ENCODE data around the gene BPTF.

BPTF gene

GRCh38 chr17:67836205-67836987 lies 11.1 kb downstream of the BPTF start:
- H3K9ac ChIP-seq (ENCODE audit: low read length): no peak overlapping the region
- no peaks in the 10 kb centered on the region for H3K9me3 ChIP-seq (ENCODE audit: insufficient read depth, low read length)
- no peak overlapping the region for H2AFZ ChIP-seq (ENCODE audit: low read depth, low read length, severe bottlenecking)
- H3K79me2 ChIP-seq (ENCODE audit: insufficient read depth, low read length): peaks cover 100% of the 10 kb centered on the region
- no peaks in the 10 kb centered on the region for H3K9me2 ChIP-seq (replicated peaks; ENCODE audit: insufficient read depth, low read length)
- no peaks in the 10 kb centered on the region for H3K27me3 ChIP-seq (ENCODE audit: low read length)
- H3K36me3 ChIP-seq (ENCODE audit: low read length): no peaks in the 10 kb centered on the region; the same call in 1 of the 2 replicates
- H3K4me3 ChIP-seq (ENCODE audit: insufficient read depth, low read length, poor library complexity, severe bottlenecking): no peak overlapping the region
- TF ChIP-seq CTCF (IDR thresholded peaks at IDR 0.05; ENCODE audit: insufficient read depth, low read length, poor library complexity, severe bottlenecking): no peak
- no peak for TF ChIP-seq EZH2phosphoT487 (conservative IDR thresholded peaks at IDR 0.05; ENCODE audit: low read length)
- peaks cover 12% of the 10 kb centered on the region; the same call in 1 of the 2 replicates for H4K20me1 ChIP-seq (ENCODE audit: low read depth, low read length)
- H3F3A ChIP-seq (ENCODE audit: insufficient read depth): peaks cover 21% of the 10 kb centered on the region
- no peak overlapping the region; the same call in 1 of the 2 replicates for H3K27ac ChIP-seq (ENCODE audit: low read depth, low read length)
- peak overlapping the region; percentile 21 for H3K4me2 ChIP-seq (ENCODE audit: low read depth, low read length, poor library complexity, severe bottlenecking)

GRCh38 chr17:67837965-67838364 lies 12.7 kb downstream of the BPTF start:
- H3K9me3 ChIP-seq (ENCODE audit: insufficient read depth, low read length): no peaks in the 10 kb centered on the region
- peaks cover 21% of the 10 kb centered on the region for H3F3A ChIP-seq (ENCODE audit: insufficient read depth)
- H3K79me2 ChIP-seq (ENCODE audit: insufficient read depth, low read length): peaks cover 100% of the 10 kb centered on the region
- H3K4me3 ChIP-seq (ENCODE audit: insufficient read depth, low read length, poor library complexity, severe bottlenecking): no peak overlapping the region
- H4K20me1 ChIP-seq (ENCODE audit: low read depth, low read length): peaks cover 21% of the 10 kb centered on the region
- H3K36me3 ChIP-seq (ENCODE audit: low read length): no peaks in the 10 kb centered on the region
- no peak overlapping the region for H2AFZ ChIP-seq (ENCODE audit: low read depth, low read length, severe bottlenecking)
- no peak overlapping the region for H3K9ac ChIP-seq (ENCODE audit: low read length)
- H3K27ac ChIP-seq (ENCODE audit: low read depth, low read length): no peak overlapping the region
- H3K9me2 ChIP-seq (replicated peaks; ENCODE audit: insufficient read depth, low read length): no peaks in the 10 kb centered on the region
- H3K4me2 ChIP-seq (ENCODE audit: low read depth, low read length, poor library complexity, severe bottlenecking): no peak overlapping the region
- TF ChIP-seq EZH2phosphoT487 (conservative IDR thresholded peaks at IDR 0.05; ENCODE audit: low read length) (no peak), CTCF (IDR thresholded peaks at IDR 0.05; ENCODE audit: insufficient read depth, low read length, poor library complexity, severe bottlenecking) (no peak)
- H3K27me3 ChIP-seq (ENCODE audit: low read length): no peaks in the 10 kb centered on the region

- Histone ChIP-seq H2AFZ (ENCODE audit: low read depth, low read length, severe bottlenecking) (no peak overlapping the region), H3K36me3 (ENCODE audit: low read length) (no peaks in the 10 kb centered on the region), H3F3A (ENCODE audit: insufficient read depth) (peaks cover 21% of the 10 kb centered on the region), H3K9ac (ENCODE audit: low read length) (no peak overlapping the region), H3K4me3 (ENCODE audit: insufficient read depth, low read length, poor library complexity, severe bottlenecking) (no peak overlapping the region), H3K79me2 (ENCODE audit: insufficient read depth, low read length) (peaks cover 100% of the 10 kb centered on the region), H3K9me2 (replicated peaks; ENCODE audit: insufficient read depth, low read length) (no peaks in the 10 kb centered on the region), H3K4me2 (ENCODE audit: low read depth, low read length, poor library complexity, severe bottlenecking) (no peak overlapping the region), H3K9me3 (ENCODE audit: insufficient read depth, low read length) (no peaks in the 10 kb centered on the region), H3K27me3 (ENCODE audit: low read length) (no peaks in the 10 kb centered on the region), H3K27ac (ENCODE audit: low read depth, low read length) (no peak overlapping the region; the same call in 1 of the 2 replicates), H4K20me1 (ENCODE audit: low read depth, low read length) (peaks cover 21% of the 10 kb centered on the region)
- TF ChIP-seq CTCF (IDR thresholded peaks at IDR 0.05; ENCODE audit: insufficient read depth, low read length, poor library complexity, severe bottlenecking): no peak
- no peak for TF ChIP-seq EZH2phosphoT487 (conservative IDR thresholded peaks at IDR 0.05; ENCODE audit: low read length)
Observed at GRCh38 chr17:67838538-67838937, 13.2 kb downstream of the BPTF start.

Data from SU-DHL-6 (cell line).